Left colon (tissue), 2 donors: Measurements from ENCODE around the gene TANGO2. TPM values are rescaled to one million over a fixed set of nuclear protein-coding genes. Genes with fewer than 3 reads are reported as not detected.
A peak's percentile ranks its signal among the peaks of the same experiment; 100 is the strongest.

ENCODE experiments used
- ATAC-seq: fragments of 200-7000 bp; cut with Tn5 transposase; one replicate; pipeline ENCODE4 v1.9.1; 2020; ENCODE audit warnings: mild to moderate bottlenecking, moderate library complexity
- DNase-seq, 2 donors: peaks; one replicate each; pipeline ENCODE4 v3.0.0-alpha.2; 2020
- intact Hi-C, 2 donors: fragments of 100-400 bp; cut with DNase I in 1 of 2; cut with micrococcal nuclease in 1 of 2; formaldehyde crosslinking; loops; one replicate each; pipeline versions ENCODE4 v1.11.2 to v1.14.0; 2022; cut with DNase I, micrococcal nuclease
- total RNA-seq, 2 donors: library from RNA; stranded (reverse); fragmentation: NEBNext Ultra II Directional; extraction: Animal tissue kit (Norgen Biotek cat#: 25700); gene quantifications; one replicate each; pipeline ENCODE4 v1.2.1, GENCODE V29; 2021
- donor health status: DM: no; HTN: no; CAD: no.
- donor health status: DM: yes; HTN: yes; CAD: no.

TANGO2 gene
- total RNA-seq, 2 donors from 2014 or later = 28.7 to 29.9 TPM

DNA sequence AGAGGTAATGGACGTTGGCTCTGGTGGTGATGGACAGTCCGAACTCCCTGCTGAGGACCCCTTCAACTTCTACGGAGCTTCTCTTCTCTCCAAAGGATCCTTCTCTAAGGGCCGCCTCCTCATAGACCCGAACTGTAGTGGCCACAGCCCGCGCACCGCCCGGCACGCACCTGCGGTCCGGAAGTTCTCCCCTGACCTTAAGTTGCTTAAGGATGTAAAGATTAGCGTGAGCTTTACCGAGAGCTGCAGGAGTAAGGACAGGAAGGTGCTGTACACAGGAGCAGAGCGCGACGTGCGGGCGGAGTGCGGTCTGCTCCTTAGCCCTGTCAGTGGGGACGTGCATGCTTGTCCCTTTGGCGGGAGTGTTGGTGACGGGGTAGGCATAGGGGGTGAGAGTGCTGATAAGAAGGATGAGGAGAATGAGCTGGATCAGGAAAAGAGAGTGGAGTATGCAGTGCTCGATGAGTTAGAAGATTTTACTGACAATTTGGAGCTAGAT, 65.2 kb downstream of the TANGO2 start:
- no peak for ATAC-seq
- intact Hi-C loops = no loop called here
- DNase-seq = no peak

- intact Hi-C loops = no loop called here
Observed at GRCh38 chr22:20086763-20087162, 65.9 kb downstream of the TANGO2 start.

GRCh38 chr22:20087319-20088262, 66.7 kb downstream of the TANGO2 start:
- ATAC-seq (no peak), DNase-seq (no peak)
- intact Hi-C loops = no loop called here

More at GRCh38 chr22:20086763-20087162, 65.9 kb downstream of the TANGO2 start:
- ATAC-seq (no peak), DNase-seq (no peak)

- no peak for ATAC-seq
Observed at GRCh38 chr22:20088263-20088648, 67.3 kb downstream of the TANGO2 start.

DNA sequence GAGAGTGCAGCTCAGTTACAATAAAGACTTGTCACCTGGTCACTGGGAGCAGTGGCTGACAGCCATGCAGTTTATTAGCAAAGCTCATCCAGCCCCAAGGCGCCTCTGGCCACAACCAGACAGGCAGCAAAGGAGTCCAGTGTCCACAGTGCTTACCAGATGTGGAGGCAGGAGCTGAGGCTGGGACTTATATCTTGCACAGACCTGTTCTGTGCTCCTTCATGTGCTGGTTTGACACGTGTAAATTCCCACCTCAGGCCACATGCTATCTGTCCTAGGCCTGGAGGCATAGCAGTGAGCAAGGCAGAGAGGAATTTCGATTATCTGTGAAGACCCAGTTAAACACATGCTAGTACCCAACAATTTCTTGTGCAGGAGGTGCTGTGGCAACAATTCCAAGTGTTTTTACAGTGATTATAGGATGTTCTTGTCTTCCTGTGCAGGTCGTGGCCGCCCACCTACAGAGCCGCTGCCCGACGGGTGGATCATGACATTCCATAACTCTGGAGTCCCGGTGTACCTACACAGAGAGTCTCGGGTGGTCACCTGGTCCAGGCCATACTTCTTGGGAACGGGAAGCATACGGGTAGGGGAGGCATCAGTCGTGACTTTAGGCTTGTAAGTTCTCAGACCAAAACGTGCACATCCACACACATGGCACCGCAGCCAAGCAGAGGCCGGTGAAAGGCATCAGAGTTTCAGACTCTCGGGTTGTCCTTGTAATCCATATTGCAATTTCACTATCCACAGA, 68.5 kb downstream of the TANGO2 start:
- intact Hi-C loops = no loop called here
- ATAC-seq = no peak
- no peak for DNase-seq

More at GRCh38 chr22:20088263-20088648, 67.3 kb downstream of the TANGO2 start:
- DNase-seq = no peak
- intact Hi-C loops = no loop called here

DNA sequence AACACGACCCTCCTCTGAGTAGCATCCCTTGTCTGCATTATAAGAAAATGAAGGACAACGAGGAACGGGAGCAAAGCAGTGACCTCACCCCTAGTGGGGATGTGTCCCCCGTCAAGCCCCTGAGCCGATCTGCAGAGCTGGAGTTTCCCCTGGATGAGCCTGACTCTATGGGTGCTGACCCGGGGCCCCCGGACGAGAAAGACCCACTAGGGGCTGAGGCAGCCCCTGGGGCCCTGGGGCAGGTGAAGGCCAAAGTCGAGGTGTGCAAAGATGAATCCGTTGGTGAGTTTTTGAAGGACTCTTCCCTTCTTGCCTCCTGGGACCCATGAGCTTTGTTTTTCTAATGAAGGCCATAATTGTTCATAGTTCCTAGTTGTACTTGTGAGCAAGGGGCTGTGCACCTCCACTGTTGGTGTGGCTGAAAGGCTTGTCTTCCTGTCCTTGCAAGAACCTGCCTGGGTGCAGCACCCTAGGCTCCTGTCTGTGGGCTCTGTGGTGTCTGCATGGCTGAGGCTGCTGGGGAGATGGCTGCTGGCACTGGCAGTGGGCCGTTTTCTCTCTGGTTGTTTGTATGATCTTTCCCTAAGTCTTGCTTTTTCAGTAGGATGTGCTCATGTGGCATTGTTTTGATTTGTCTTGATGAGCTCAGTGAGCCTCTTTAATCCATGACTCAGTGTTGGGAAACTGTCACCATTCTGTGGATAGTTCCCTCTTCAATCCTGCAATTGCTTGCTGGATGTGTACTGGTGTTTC, 69.2 kb downstream of the TANGO2 start:
- intact Hi-C loops = no loop called here
- no peak for DNase-seq
- ATAC-seq = no peak

DNA sequence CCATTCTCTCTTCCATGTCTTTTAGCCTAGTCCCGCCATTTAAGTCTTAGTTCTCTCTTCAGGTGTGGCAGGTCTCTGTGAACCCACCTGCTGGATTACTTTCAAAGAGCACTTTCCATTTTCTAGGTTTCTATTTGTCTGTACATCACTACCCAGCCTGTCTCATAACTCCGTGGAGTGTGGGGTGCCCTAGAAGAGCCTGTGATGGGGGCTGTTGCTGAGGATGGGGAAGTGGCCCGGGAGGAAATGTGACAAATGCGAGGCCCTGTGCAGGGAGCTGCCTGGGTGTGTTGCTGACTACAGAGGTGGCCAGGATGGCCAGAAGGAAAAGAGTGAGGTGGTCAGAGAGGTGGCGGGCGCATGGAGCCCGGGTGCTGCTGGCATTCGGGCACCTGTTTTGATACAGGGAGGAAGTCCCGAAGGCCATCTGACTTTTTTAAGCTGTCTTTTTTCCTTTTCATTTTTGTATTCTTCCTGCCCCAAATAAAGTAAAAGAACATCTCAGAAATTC, 69.9 kb downstream of the TANGO2 start:
- intact Hi-C loops = no loop called here
- no peak for ATAC-seq
- no peak for DNase-seq

DNA sequence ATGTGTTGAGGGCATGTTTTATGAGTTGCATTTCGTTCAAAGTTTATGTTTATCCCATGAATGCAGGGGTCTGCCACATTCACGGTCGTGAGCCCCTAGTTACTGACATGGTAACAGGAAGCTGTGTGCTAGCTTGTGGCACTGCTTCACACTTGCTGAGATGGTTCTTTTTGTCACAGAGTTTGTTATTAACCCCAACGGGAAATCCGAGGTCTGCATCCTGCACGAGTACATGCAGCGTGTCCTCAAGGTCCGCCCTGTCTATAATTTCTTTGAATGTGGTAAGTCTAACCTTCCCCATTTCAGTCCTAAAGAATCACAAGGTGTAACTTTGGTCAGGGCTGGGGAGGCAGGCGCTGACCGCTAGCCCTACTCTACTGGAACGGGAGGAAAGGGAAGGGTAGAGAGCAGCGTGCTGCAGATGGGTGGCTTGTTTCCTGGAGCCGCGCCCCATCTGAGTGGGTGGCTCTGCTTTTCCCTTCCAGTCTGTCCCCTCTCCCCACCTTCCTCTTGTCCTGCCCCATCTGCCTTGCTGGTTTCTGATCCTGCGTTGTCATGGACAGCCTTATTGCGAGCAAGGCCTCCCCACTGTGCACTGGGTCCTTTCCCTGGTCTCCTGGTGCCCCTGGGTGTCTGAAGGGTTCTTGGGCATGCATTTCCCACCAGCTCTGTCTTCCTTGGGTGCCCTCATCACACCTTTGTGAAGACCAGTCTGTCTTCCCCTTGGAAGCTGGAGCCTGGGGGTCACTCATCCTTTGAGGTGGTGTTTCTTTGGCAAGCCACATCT, 71.0 kb downstream of the TANGO2 start:
- intact Hi-C loops = no loop called here

DNA sequence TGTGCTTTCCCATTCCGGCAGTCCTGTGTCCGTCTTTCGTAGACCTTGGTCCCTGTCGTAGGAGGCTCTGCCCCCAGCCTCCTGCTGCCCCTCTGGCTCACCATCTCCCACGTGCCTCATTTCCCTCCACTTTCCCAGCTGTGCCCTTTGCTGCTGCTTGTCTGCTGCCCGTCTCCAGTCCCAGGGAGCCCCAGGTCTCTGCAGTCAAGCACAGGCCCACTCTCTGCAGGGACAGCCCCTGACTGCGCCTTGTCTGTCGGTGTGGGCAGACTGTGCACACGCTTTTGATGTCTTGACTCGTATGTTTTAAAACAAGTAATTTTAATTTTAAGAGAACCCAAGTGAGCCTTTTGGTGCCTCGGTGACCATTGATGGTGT, 71.6 kb downstream of the TANGO2 start:
- no peak for ATAC-seq
- no peak for DNase-seq
- intact Hi-C loops = no loop called here

More for the DNA sequence above, 71.0 kb downstream of the TANGO2 start:
- ATAC-seq (no peak), DNase-seq (no peak)

GRCh38 chr22:20093418-20094196, 72.7 kb downstream of the TANGO2 start:
- ATAC-seq (peak; percentile 25), DNase-seq (no peak)
- intact Hi-C loops = no loop called here

GRCh38 chr22:20094197-20094807, 73.4 kb downstream of the TANGO2 start:
- ATAC-seq (peak; percentile 13), DNase-seq (no peak)
- intact Hi-C loops = no loop called here

DNA sequence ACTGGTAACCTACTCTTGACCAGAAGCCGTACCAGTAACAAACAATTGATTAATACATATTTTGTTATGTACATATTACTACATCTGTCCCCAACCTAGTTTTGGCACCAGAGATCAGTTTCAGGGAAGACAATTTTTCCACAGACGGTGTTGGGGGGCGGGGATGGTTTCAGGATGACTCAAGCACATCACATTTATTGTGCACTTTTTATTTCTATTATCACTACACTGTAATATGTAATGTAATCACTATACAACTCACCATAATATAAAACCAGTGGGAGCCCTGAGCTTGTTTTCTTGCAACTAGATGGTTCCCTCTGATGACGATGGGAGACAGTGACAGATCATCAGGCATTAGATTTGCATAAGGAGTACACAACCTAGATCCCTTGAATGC, 74.6 kb downstream of the TANGO2 start:
- no peak for ATAC-seq
- no peak for DNase-seq
- intact Hi-C loops = no loop called here

DNA sequence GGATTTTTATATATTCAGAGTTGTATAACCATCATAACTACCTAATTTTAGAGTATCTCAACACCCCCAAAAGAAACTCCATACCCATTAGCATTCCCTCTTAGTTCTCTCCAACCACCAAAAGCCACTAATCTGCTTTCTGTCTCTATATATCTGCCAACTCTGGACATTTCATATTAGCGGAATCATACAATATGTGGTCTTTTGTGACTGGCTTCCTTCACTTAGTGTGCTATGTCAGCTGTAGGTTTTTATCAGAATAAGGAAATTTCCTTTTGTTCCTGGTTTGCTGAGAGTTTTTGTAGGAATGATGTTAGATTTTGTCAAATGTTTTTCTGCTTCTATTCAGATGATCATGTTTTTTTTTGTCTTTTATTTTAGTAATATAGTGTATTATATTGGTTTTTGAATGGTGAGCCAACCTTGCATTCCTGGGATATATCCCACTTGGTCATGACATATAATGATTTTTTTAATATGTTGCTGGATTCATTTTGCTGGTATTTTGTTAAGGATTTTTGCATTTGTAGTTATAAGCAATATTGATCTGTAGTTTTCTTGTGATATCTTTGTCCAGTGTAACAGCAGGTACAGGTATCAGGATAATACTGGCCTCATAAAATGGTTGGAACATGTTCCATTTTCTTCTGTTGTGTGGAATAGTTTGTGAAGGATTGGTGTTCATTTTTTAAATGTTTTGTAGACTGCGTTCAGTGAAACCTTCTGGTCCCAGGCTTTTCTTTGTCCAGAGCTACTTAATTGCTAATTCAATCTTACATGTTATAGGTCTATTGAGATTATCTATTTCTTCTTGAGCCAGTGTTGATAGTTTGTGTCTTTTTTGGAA, 75.9 kb downstream of the TANGO2 start:
- intact Hi-C loops = no loop called here
- DNase-seq (no peak), ATAC-seq (no peak)

- DNase-seq = no peak
- intact Hi-C loops = no loop called here
- ATAC-seq = no peak
Observed at GRCh38 chr22:20099099-20099711, 78.3 kb downstream of the TANGO2 start.

DNA sequence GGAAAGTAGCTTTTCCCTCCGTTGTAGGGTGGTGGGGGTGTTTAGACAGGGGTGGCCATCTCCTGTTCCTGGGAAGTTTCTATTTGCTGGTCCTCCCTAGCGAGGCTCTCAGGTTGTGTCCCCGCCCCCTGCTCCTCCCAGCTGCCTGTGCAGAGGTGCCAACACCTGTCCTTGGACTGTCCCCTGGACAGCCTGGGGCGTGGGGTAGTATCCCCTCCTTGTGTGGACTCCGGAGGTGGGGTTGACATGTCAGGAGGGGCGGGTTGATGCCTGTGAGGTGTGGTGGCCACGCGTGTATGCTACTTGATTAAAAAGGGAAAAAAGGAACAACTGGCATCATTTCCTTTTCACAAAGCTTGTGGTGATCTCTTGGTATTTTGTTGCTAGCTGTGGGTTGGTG, 80.7 kb downstream of the TANGO2 start:
- ATAC-seq (peak; percentile 28), DNase-seq (no peak)
- intact Hi-C loops = no loop called here
